H1 (cell line): ENCODE data around the gene TSC22D1. TPM values are rescaled to one million over a fixed set of nuclear protein-coding genes. Genes with fewer than 3 reads are reported as not detected.

ENCODE experiments used
- CTCF ChIA-PET: fragments of 300-600 bp; sonication (Branson Sonifier 250); formaldehyde crosslinking; loops from one replicate; lab custom pipeline; 2021; ENCODE audit not compliant: partially characterized antibody; lab: Charles Lee
- POLR2A ChIA-PET: fragments of 300-600 bp; sonication (Branson Sonifier 250); formaldehyde crosslinking; loops from one replicate; lab custom pipeline; 2021; ENCODE audit warnings: inconsistent platforms; ENCODE audit not compliant: partially characterized antibody; lab: Charles Lee
- DNase-seq, 2 experiments: peaks; one replicate each; pipeline versions ENCODE4 v3.0.0 to v3.0.0-alpha.2; 2010 to 2022; ENCODE audit warnings: low spot score in 2 of 2, low read depth in 1 of 2, mixed read lengths in 1 of 2
- FAIRE-seq: peaks from 2 replicates; lab custom pipeline; 2011; peaks lifted over from hg19 to GRCh38; lab: Jason Lieb, UNC
- H2AFZ ChIP-seq: 2 replicates; pipeline ENCODE4 v1.8.1; 2012; ENCODE audit warnings: low read length, inconsistent platforms
- H2AK5ac ChIP-seq: 2 replicates; pipeline ENCODE4 v1.6.1; 2013; ENCODE audit warnings: low read depth, low read length
- H2BK120ac ChIP-seq: replicated peaks from 2 replicates; pipeline ENCODE3; 2013; ENCODE audit warnings: low read depth, low read length, inconsistent platforms
- H2BK12ac ChIP-seq: 2 replicates; pipeline ENCODE4 v1.6.1; 2013; ENCODE audit warnings: low read depth, low read length
- H2BK15ac ChIP-seq: 2 replicates; pipeline ENCODE4 v1.6.1; 2013; ENCODE audit warnings: low read length
- H2BK20ac ChIP-seq: 2 replicates; pipeline ENCODE4 v1.6.1; 2013; ENCODE audit warnings: low read length
- H2BK5ac ChIP-seq: 2 replicates; pipeline ENCODE4 v1.6.1; 2013; ENCODE audit warnings: low read depth, low read length
- H3K14ac ChIP-seq: 2 replicates; pipeline ENCODE4 v1.6.1; 2013; ENCODE audit warnings: inconsistent platforms; ENCODE audit not compliant: insufficient read length
- H3K18ac ChIP-seq: 2 replicates; pipeline ENCODE4 v1.6.1; 2013; ENCODE audit warnings: low read length; ENCODE audit errors: extremely low read depth
- H3K23ac ChIP-seq: 2 replicates; pipeline ENCODE4 v1.6.1; 2013; ENCODE audit warnings: inconsistent platforms; ENCODE audit not compliant: insufficient read length
- H3K23me2 ChIP-seq: 2 replicates; pipeline ENCODE4 v1.6.1; 2013; ENCODE audit warnings: low read depth, low read length
- H3K27ac ChIP-seq: 2 replicates; pipeline ENCODE4 v1.6.1; 2011; ENCODE audit warnings: low read depth, low read length, inconsistent platforms
- H3K27me3 ChIP-seq, 4 experiments: replicated peaks in 1 of 4; 1 replicate in 1 of 4; 2 replicates in 3 of 4; pipeline versions ENCODE4 v1.6.1 to v1.8.1; 2011 to 2013; ENCODE audit warnings: low read length in 3 of 4, mild to moderate bottlenecking in 3 of 4, inconsistent platforms in 2 of 4, mixed read lengths in 2 of 4, moderate library complexity in 1 of 4; ENCODE audit not compliant: control insufficient read depth in 3 of 4, insufficient read depth in 3 of 4; ENCODE audit errors: extremely low read depth in 1 of 4
- H3K36me3 ChIP-seq, 4 experiments: 2 replicates each; pipeline versions ENCODE4 v1.6.1 to v1.8.1; 2011 to 2013; ENCODE audit warnings: mild to moderate bottlenecking in 4 of 4, low read length in 3 of 4, moderate library complexity in 2 of 4, control low read depth in 1 of 4, inconsistent platforms in 1 of 4; ENCODE audit not compliant: insufficient read depth in 4 of 4, control insufficient read depth in 2 of 4
- H3K4ac ChIP-seq: replicated peaks from 2 replicates; pipeline ENCODE3; 2013; ENCODE audit warnings: low read length, low read depth, mixed read lengths, inconsistent platforms; ENCODE audit not compliant: insufficient read length
- H3K4me1 ChIP-seq, 4 experiments: replicated peaks in 1 of 4; 1 replicate in 1 of 4; 2 replicates in 3 of 4; pipeline versions ENCODE4 v1.6.1 to v1.8.1; 2011 to 2013; ENCODE audit warnings: low read length in 3 of 4, inconsistent platforms in 2 of 4, mixed read lengths in 1 of 4; ENCODE audit not compliant: insufficient read depth in 4 of 4, control insufficient read depth in 3 of 4
- H3K4me2 ChIP-seq, 2 experiments: 2 replicates each; pipeline versions ENCODE4 v1.6.1 to v1.8.1; 2011 to 2013; ENCODE audit warnings: low read depth in 2 of 2, low read length in 2 of 2, control low read depth in 1 of 2, inconsistent platforms in 1 of 2, mild to moderate bottlenecking in 1 of 2; ENCODE audit not compliant: insufficient read depth in 1 of 2
- H3K4me3 ChIP-seq, 4 experiments: fragments of 200-600, 300-600 bp in 1 of 4; sonication (generic), shearing (Covaris generic), sonication (Bioruptor Twin) in 1 of 4; 2 replicates each; pipeline versions ENCODE4 v1.5.1 to v1.8.1; 2011 to 2016; ENCODE audit warnings: low read length in 4 of 4, low read depth in 3 of 4, control low read depth in 2 of 4, inconsistent platforms in 2 of 4, mild to moderate bottlenecking in 2 of 4, mixed read lengths in 1 of 4, moderate library complexity in 1 of 4; ENCODE audit not compliant: insufficient read depth in 2 of 4; ENCODE audit errors: extremely low read depth in 1 of 4
- H3K56ac ChIP-seq: replicated peaks from 2 replicates; pipeline ENCODE3; 2013; ENCODE audit warnings: low read depth, mild to moderate bottlenecking, mixed read lengths, low read length, inconsistent platforms; ENCODE audit not compliant: insufficient read length
- H3K79me1 ChIP-seq: 2 replicates; pipeline ENCODE4 v1.6.1; 2013; ENCODE audit warnings: low read depth, low read length, control low read depth
- H3K79me2 ChIP-seq, 2 experiments: 2 replicates each; pipeline versions ENCODE4 v1.6.1 to v1.8.1; 2012 to 2013; ENCODE audit warnings: low read length in 2 of 2, mild to moderate bottlenecking in 2 of 2, inconsistent platforms in 1 of 2; ENCODE audit not compliant: insufficient read depth in 2 of 2, control insufficient read depth in 1 of 2
- H3K9ac ChIP-seq, 4 experiments: replicated peaks in 1 of 4; 1 replicate in 1 of 4; 2 replicates in 3 of 4; pipeline versions ENCODE4 v1.6.1 to v1.8.1; 2011 to 2013; ENCODE audit warnings: low read depth in 3 of 4, low read length in 3 of 4, control low read depth in 2 of 4, mild to moderate bottlenecking in 2 of 4, moderate library complexity in 2 of 4, inconsistent platforms in 1 of 4; ENCODE audit errors: extremely low read depth in 1 of 4
- H3K9me3 ChIP-seq, 2 experiments: 2 replicates each; pipeline versions ENCODE4 v1.6.1 to v1.8.1; 2012 to 2013; ENCODE audit warnings: mild to moderate bottlenecking in 2 of 2, moderate library complexity in 2 of 2, control low read depth in 1 of 2, inconsistent platforms in 1 of 2, low read depth in 1 of 2, low read length in 1 of 2, mixed read lengths in 1 of 2; ENCODE audit not compliant: insufficient read depth in 2 of 2
- H4K20me1 ChIP-seq, 2 experiments: replicated peaks in 1 of 2; 2 replicates each; pipeline versions ENCODE3 to v1.8.1; 2011 to 2013; ENCODE audit warnings: inconsistent platforms in 2 of 2, low read length in 2 of 2, mild to moderate bottlenecking in 1 of 2; ENCODE audit not compliant: insufficient read depth in 2 of 2, control insufficient read depth in 1 of 2
- H4K5ac ChIP-seq: 2 replicates; pipeline ENCODE4 v1.6.1; 2013; ENCODE audit warnings: low read length, low read depth, mixed read lengths, inconsistent platforms; ENCODE audit not compliant: insufficient read length
- H4K8ac ChIP-seq: 2 replicates; pipeline ENCODE4 v1.8.0; 2013; ENCODE audit warnings: mild to moderate bottlenecking, moderate library complexity, low read length, inconsistent platforms; ENCODE audit not compliant: insufficient read depth; ENCODE audit errors: extremely low read depth
- H4K91ac ChIP-seq: replicated peaks from 2 replicates; pipeline ENCODE3; 2013; ENCODE audit warnings: low read length, mixed read lengths, inconsistent platforms; ENCODE audit not compliant: insufficient read length
- SIN3A ChIP-seq, 2 experiments: IDR thresholded peaks in 1 of 2; conservative IDR thresholded peaks in 1 of 2; 2 replicates each; pipeline ENCODE4 v1.6.1; 2011 to 2012; ENCODE audit warnings: low read length in 2 of 2, improper control_type of control experiment in 1 of 2, low read depth in 1 of 2, mild to moderate bottlenecking in 1 of 2
- SUZ12 ChIP-seq: fragments of 200-600 bp; sonication (generic); IDR thresholded peaks from 2 replicates; pipeline ENCODE4 v1.6.1; 2012; ENCODE audit warnings: mild to moderate bottlenecking, inconsistent platforms, low read length, moderate library complexity, mixed read lengths
- TEAD4 ChIP-seq: IDR thresholded peaks from 2 replicates; pipeline ENCODE4 v1.6.1; 2012; ENCODE audit warnings: low read depth, low read length, inconsistent platforms, mixed read lengths
- WGBS, 2 experiments: shearing (Covaris generic) in 1 of 2; methylation state at CpG; one replicate each; pipeline versions ENCODE4 v1.1.6 to v1.1.7; 2013 to 2015; ENCODE audit warnings: low lambda C conversion rate in 2 of 2, mixed read lengths in 2 of 2, inconsistent platforms in 1 of 2, low coverage in 1 of 2, missing lambda C conversion rate in 1 of 2; ENCODE audit not compliant: insufficient replicate concordance in 2 of 2, insufficient coverage in 1 of 2, insufficient read length in 1 of 2; ENCODE audit errors: extremely low coverage in 1 of 2, missing lambda C conversion rate in 1 of 2; 5-methylcytosine and 5-hydroxymethylcytosine counted together
- polyA plus RNA-seq, 7 experiments: library from polyadenylated mRNA; depleted of rRNA in 3 of 7; stranded (reverse) in 5 of 7; unstranded in 2 of 7; fragments of >200 nt in 5 of 7; fragments of 200-250 nt in 2 of 7; gene quantifications; 1 replicate in 5 of 7; 2 replicates in 1 of 7; 4 replicates in 1 of 7; pipeline versions ENCODE4 v1.2.1 to v1.2.3, GENCODE V29; 2011 to 2013; ENCODE audit warnings: missing spikeins in 2 of 7, mixed read lengths in 2 of 7
- total RNA-seq: library from RNA; stranded (reverse); fragmentation: NEBNext Ultra II Directional; extraction: Animal tissue kit (Norgen Biotek cat#: 25700); gene quantifications from 2 replicates; pipeline ENCODE4 v1.2.1, GENCODE V29; 2021

TSC22D1 gene
- total and polyA plus RNA-seq, 2 of the 8 experiments (the other 6 are each of a cell fraction or from before 2014, with no cell fraction given): 52.6 to 80.9 TPM

DNA sequence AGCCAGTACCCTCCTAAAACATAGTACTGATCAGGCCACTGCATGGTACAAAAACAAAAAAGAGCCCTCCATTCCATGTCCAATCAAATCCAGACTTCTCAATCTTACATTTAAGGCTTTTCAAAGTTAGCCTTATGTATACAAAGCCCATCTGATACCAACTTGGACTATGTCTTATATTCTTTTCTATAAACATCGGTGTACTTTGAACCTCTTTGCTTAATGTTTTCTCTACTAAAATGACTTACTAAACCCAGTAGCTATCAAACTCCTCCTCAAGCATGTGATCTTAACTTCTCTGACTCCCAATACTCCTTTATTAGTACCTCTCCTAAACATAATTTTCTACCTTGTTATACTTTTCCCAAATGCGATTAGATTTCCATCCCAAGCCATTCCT is 14.8 kb downstream of the TSC22D1 start:
- Histone ChIP-seq H3K36me3 (peaks cover 0 to 7% (median 0%) of the 10 kb centered on the region in 4 experiments; a peak in 1 of 8 replicates), H2BK120ac (no peak overlapping the region), H2BK15ac (no peak overlapping the region), H3K9me3 (no peaks in the 10 kb centered on the region), H3K23me2 (no peaks in the 10 kb centered on the region; the same call in 1 of the 2 replicates), H3K79me1 (no peaks in the 10 kb centered on the region; the same call in 1 of the 2 replicates), H3K14ac (no peak overlapping the region), H3K4me2 (no peak overlapping the region), H4K8ac (no peak overlapping the region), H2BK20ac (no peak overlapping the region), H3K18ac (no peak overlapping the region), H3K4me3 (no peak overlapping the region), H3K4ac (no peak overlapping the region), H4K5ac (no peak overlapping the region), H3K27ac (no peak overlapping the region), H2BK5ac (no peak overlapping the region), H3K4me1 (peaks cover 0 to 5% (median 4%) of the 10 kb centered on the region in 4 experiments; a peak in 3 of 7 replicates), H3K56ac (no peak overlapping the region), H4K91ac (no peak overlapping the region), H3K79me2 (peaks cover 0 to 98% of the 10 kb centered on the region in 2 experiments; a peak in 3 of 4 replicates), H4K20me1 (peaks cover 0 to 2% of the 10 kb centered on the region in 2 experiments), H3K27me3 (no peaks in the 10 kb centered on the region), H3K23ac (no peak overlapping the region), H2AK5ac (no peak overlapping the region), H2BK12ac (no peak overlapping the region), H2AFZ (no peak overlapping the region), H3K9ac (no peak overlapping the region)
- FAIRE-seq (no peak), DNase-seq (no peak)
- ChIA-PET CTCF (interaction anchor here (3.5 kb wide), 1 partner anchor 13 kb away, joined by 17 read pairs; no protein-coding TSS in a partner anchor), POLR2A (interaction anchor here (0.6 to 2.1 kb wide), 4 partner anchors 12 to 82 kb away, joined by 3 to 4 read pairs (median 3); partner anchors contain the start of gene TSC22D1)
- TF ChIP-seq SIN3A (conservative IDR thresholded peaks at IDR 0.05 in 1 of 2, IDR thresholded peaks at IDR 0.05 in 1 of 2; ENCODE audit: low read depth in 1 of 2, low read length in 2 of 2) (no peak), TEAD4 (no peak), SUZ12 (no peak)
- 91% methylated on average over 2 of the region's 2 CpGs; no CpG with 5 or more reads in 1 of the 2 experiments for WGBS, 2 experiments
